ENCODE results near the gene LSP1. TPM values are rescaled to one million over a fixed set of nuclear protein-coding genes. Genes with fewer than 3 reads are reported as not detected.
A peak's percentile ranks its signal among the peaks of the same experiment; 100 is the strongest.

Gene LSP1
- total RNA-seq, 2 experiments from 2014 or later, result 232 to 303 TPM

GRCh38 chr11:1832211-1832919 lies 20.5 kb upstream of the LSP1 start:
- DNase-seq (ENCODE audit: low spot score), result peak; percentile 58
- H4K20me1 ChIP-seq (ENCODE audit: insufficient read depth, low read length), result no peaks in the 10 kb centered on the region
- POLR2A ChIA-PET, result interaction anchor here (0.5 to 0.6 kb wide), 2 partner anchors 23 to 135 kb away, joined by 3 read pairs; no protein-coding TSS in a partner anchor
- BruUV-seq (replicated peaks), result no TSS peak
- TF ChIP-seq, protein P1, sequence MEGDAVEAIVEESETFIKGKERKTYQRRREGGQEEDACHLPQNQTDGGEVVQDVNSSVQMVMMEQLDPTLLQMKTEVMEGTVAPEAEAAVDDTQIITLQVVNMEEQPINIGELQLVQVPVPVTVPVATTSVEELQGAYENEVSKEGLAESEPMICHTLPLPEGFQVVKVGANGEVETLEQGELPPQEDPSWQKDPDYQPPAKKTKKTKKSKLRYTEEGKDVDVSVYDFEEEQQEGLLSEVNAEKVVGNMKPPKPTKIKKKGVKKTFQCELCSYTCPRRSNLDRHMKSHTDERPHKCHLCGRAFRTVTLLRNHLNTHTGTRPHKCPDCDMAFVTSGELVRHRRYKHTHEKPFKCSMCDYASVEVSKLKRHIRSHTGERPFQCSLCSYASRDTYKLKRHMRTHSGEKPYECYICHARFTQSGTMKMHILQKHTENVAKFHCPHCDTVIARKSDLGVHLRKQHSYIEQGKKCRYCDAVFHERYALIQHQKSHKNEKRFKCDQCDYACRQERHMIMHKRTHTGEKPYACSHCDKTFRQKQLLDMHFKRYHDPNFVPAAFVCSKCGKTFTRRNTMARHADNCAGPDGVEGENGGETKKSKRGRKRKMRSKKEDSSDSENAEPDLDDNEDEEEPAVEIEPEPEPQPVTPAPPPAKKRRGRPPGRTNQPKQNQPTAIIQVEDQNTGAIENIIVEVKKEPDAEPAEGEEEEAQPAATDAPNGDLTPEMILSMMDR (conservative IDR thresholded peaks at IDR 0.05; ENCODE audit: low read length), result peak; percentile 92
- TF ChIP-seq EZH2phosphoT487 (IDR thresholded peaks at IDR 0.05; ENCODE audit: borderline replicate concordance, low read depth, low read length), result no peak
- no peaks in the 10 kb centered on the region for H3K4me1 ChIP-seq (ENCODE audit: insufficient read depth, low read length, poor library complexity, severe bottlenecking)
- H3K4me3 ChIP-seq (ENCODE audit: low read depth, low read length, poor library complexity, severe bottlenecking), result no peak overlapping the region
- H3K79me2 ChIP-seq (ENCODE audit: insufficient read depth, low read depth, low read length), result no peaks in the 10 kb centered on the region
- no peaks in the 10 kb centered on the region for H3K9me2 ChIP-seq (ENCODE audit: insufficient read depth, low read length)
- H2AFZ ChIP-seq (ENCODE audit: low read length), result no peak overlapping the region
- H3K9me3 ChIP-seq (ENCODE audit: low read length), result no peaks in the 10 kb centered on the region
- H3K27ac ChIP-seq (ENCODE audit: low read depth, low read length, poor library complexity, severe bottlenecking), result no peak overlapping the region
- no peak overlapping the region for H3K4me2 ChIP-seq (ENCODE audit: low read length)
- intact Hi-C loops (cut with micrococcal nuclease; ENCODE audit: unreplicated experiment), result loop anchor here (1.0 kb wide), 2 partner anchors 138 to 180 kb away; no protein-coding TSS in a partner anchor
- CTCF ChIA-PET (ENCODE audit: unreplicated experiment), result interaction anchor here (0.6 to 1.8 kb wide), 3 partner anchors 28 to 154 kb away, joined by 4 to 27 read pairs (median 10); no protein-coding TSS in a partner anchor
- H3K36me3 ChIP-seq (ENCODE audit: insufficient read depth, low read length), result no peaks in the 10 kb centered on the region

GRCh38 chr11:1832920-1833295 lies 20.0 kb upstream of the LSP1 start:
- no peak overlapping the region for H2AFZ ChIP-seq (ENCODE audit: low read length)
- H3K4me3 ChIP-seq (ENCODE audit: low read depth, low read length, poor library complexity, severe bottlenecking), result no peak overlapping the region
- no TSS peak for BruUV-seq (replicated peaks)
- H3K79me2 ChIP-seq (ENCODE audit: insufficient read depth, low read depth, low read length), result no peaks in the 10 kb centered on the region
- H3K9me3 ChIP-seq (ENCODE audit: low read length), result no peaks in the 10 kb centered on the region
- DNase-seq (ENCODE audit: low spot score), result no peak
- no peak overlapping the region for H3K27ac ChIP-seq (ENCODE audit: low read depth, low read length, poor library complexity, severe bottlenecking)
- H3K9me2 ChIP-seq (ENCODE audit: insufficient read depth, low read length), result no peaks in the 10 kb centered on the region
- TF ChIP-seq EZH2phosphoT487 (IDR thresholded peaks at IDR 0.05; ENCODE audit: borderline replicate concordance, low read depth, low read length), result no peak
- TF ChIP-seq, protein P1 (conservative IDR thresholded peaks at IDR 0.05; ENCODE audit: low read length), result no peak
- H3K36me3 ChIP-seq (ENCODE audit: insufficient read depth, low read length), result no peaks in the 10 kb centered on the region
- ChIA-PET CTCF (ENCODE audit: unreplicated experiment) (interaction anchor here (0.6 to 1.8 kb wide), 2 partner anchors 28 to 139 kb away, joined by 10 to 27 read pairs; no protein-coding TSS in a partner anchor), POLR2A (interaction anchor here (0.6 kb wide), 1 partner anchor 22 kb away, joined by 3 read pairs; no protein-coding TSS in a partner anchor)
- no peaks in the 10 kb centered on the region for H4K20me1 ChIP-seq (ENCODE audit: insufficient read depth, low read length)
- H3K4me1 ChIP-seq (ENCODE audit: insufficient read depth, low read length, poor library complexity, severe bottlenecking), result peaks cover 2% of the 10 kb centered on the region
- intact Hi-C loops (cut with micrococcal nuclease; ENCODE audit: unreplicated experiment), result loop anchor here (1.0 kb wide), 2 partner anchors 139 to 181 kb away; no protein-coding TSS in a partner anchor
- no peak overlapping the region for H3K4me2 ChIP-seq (ENCODE audit: low read length)
